Measurements from ENCODE around the gene PTPRN2. TPM values are rescaled to one million over a fixed set of nuclear protein-coding genes. Genes with fewer than 3 reads are reported as not detected.

PTPRN2 gene
- total and polyA plus RNA-seq, 2 donors (not counting 3 experiments of a cell fraction or from before 2014, with no cell fraction given), result 0.62 to 0.88 TPM

DNA sequence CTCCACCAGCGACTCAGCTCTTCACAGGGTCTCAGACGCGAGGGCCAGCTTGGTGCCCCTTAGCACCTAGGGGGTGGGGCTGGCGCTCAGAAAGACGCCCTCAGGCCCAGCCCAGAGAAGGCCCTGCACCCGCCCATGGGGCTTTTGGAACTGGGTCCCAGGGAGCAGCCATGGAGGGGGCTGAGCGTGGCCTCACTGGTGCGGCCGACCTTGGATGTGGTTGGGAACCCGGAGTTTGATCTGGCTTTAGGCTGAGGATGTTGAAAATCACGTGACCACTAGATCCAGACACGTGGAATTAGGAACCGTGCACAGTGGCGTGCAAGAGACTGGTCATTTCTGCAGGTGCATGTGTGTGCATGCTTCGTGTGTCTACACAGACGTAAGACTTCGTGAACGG lies 1065.4 kb downstream of the PTPRN2 start:
- POLR2A ChIA-PET, result no interaction called here
- BruUV-seq (replicated peaks), result no TSS peak
- FAIRE-seq, result no peak
- no peak for TF ChIP-seq GATA2 (IDR thresholded peaks at IDR 0.05; ENCODE audit: insufficient read depth, insufficient read length, low read depth, low read length)
- TF ChIP-seq POLR2AphosphoS5 (IDR thresholded peaks at IDR 0.05; ENCODE audit: insufficient read depth, low read depth, low read length), result no peak
- no peak for TF ChIP-seq FOS (IDR thresholded peaks at IDR 0.05; ENCODE audit: borderline replicate concordance, insufficient read depth, low read length)
- TF ChIP-seq MYC (IDR thresholded peaks at IDR 0.05; ENCODE audit: low read depth, low read length), result no peak
- TF ChIP-seq JUN (IDR thresholded peaks at IDR 0.05; ENCODE audit: borderline replicate concordance, insufficient read depth, insufficient read length, low read depth), result no peak
- TF ChIP-seq, protein P1, sequence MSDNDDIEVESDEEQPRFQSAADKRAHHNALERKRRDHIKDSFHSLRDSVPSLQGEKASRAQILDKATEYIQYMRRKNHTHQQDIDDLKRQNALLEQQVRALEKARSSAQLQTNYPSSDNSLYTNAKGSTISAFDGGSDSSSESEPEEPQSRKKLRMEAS (IDR thresholded peaks at IDR 0.05; ENCODE audit: insufficient read depth, insufficient read length), result no peak
- no peak for TF ChIP-seq EZH2 (IDR thresholded peaks at IDR 0.05; ENCODE audit: borderline replicate concordance, low read depth, low read length, severe bottlenecking)
- TF ChIP-seq, protein P2, sequence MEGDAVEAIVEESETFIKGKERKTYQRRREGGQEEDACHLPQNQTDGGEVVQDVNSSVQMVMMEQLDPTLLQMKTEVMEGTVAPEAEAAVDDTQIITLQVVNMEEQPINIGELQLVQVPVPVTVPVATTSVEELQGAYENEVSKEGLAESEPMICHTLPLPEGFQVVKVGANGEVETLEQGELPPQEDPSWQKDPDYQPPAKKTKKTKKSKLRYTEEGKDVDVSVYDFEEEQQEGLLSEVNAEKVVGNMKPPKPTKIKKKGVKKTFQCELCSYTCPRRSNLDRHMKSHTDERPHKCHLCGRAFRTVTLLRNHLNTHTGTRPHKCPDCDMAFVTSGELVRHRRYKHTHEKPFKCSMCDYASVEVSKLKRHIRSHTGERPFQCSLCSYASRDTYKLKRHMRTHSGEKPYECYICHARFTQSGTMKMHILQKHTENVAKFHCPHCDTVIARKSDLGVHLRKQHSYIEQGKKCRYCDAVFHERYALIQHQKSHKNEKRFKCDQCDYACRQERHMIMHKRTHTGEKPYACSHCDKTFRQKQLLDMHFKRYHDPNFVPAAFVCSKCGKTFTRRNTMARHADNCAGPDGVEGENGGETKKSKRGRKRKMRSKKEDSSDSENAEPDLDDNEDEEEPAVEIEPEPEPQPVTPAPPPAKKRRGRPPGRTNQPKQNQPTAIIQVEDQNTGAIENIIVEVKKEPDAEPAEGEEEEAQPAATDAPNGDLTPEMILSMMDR (IDR thresholded peaks at IDR 0.05; ENCODE audit: extremely low read depth in 1 of 2, insufficient read depth in 1 of 2, low read depth in 1 of 2, low read length in 2 of 2), result no peak
- dilution Hi-C loops (cut with MboI; ENCODE audit: extremely low pct_ligation_motif_present, low sequenced_read_pairs) (no loop called here), intact Hi-C loops (cut with micrococcal nuclease) (no loop called here)
- H2AFZ ChIP-seq (ENCODE audit: low read depth, low read length), result no peak overlapping the region
- CTCF ChIA-PET, result no interaction called here
- no peaks in the 10 kb centered on the region for H3K27me3 ChIP-seq (ENCODE audit: control insufficient read depth in 2 of 2, insufficient read depth in 2 of 2, low read length in 2 of 2)
- no peaks in the 10 kb centered on the region for H4K20me1 ChIP-seq (replicated peaks; ENCODE audit: control insufficient read depth, extremely low read depth, insufficient read depth, low read length)
- H3K9me3 ChIP-seq (replicated peaks; ENCODE audit: control insufficient read depth, insufficient read depth, low read length), result no peaks in the 10 kb centered on the region
- H3K4me3 ChIP-seq (replicated peaks in 1 of 3; ENCODE audit: insufficient read depth in 1 of 3, low read depth in 1 of 3, low read length in 3 of 3), result no peak overlapping the region
- no peak overlapping the region for H3K27ac ChIP-seq (ENCODE audit: insufficient read depth, low read depth, low read length)
- no peak overlapping the region for H3K9ac ChIP-seq (replicated peaks; ENCODE audit: extremely low read depth, insufficient read depth, low read length)
- H3K79me2 ChIP-seq (ENCODE audit: control insufficient read depth, insufficient read depth, low read length), result no peaks in the 10 kb centered on the region
- no peak overlapping the region for H3K4me2 ChIP-seq (ENCODE audit: insufficient read depth, low read length)
- DNase-seq (ENCODE audit: low read depth, low spot score), result no peak
- no peaks in the 10 kb centered on the region for H3K9me1 ChIP-seq (replicated peaks; ENCODE audit: control insufficient read depth, extremely low read depth, insufficient read depth, low read length)
- no peaks in the 10 kb centered on the region for H3K36me3 ChIP-seq (ENCODE audit: control insufficient read depth in 2 of 2, extremely low read depth in 1 of 2, insufficient read depth in 2 of 2, low read length in 2 of 2)
- no peaks in the 10 kb centered on the region for H3K4me1 ChIP-seq (ENCODE audit: control insufficient read depth, extremely low read depth, insufficient read depth, low read length)

Data from endothelial cell of umbilical vein (primary cell).